Activated CD4-positive, alpha-beta T cell treated with anti-CD3 and anti-CD28 coated beads, Interleukin-2, Interleukin-6, amounts not matched to agents 100 ng/mL and 50 ng/mL, durations not matched to agents 16 hours and 8 hours (primary cell): ENCODE measurements around the gene SPATA6.

Experiments
- DNase-seq: peaks from one replicate; pipeline ENCODE4 v3.0.0-alpha.2; 2020

The SPATA6 gene

DNA sequence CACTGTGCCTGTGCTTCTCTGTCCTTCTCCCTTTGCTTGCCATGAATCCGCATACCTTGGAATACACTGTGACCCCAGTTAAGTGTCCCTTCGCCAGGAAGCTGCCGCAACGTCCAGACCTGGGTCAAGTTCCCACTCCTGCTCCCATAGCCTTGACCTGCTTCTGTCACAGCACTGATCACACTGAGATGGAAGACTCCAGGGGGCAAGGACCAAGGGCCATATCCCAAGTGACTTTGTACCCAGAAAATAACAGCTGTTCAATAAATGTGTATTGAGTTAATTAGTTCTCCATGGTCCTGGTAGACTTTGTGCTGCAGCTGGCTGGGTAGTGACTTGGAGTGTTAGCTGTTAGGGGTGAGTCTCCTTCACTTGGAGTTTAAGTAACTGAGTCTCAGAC is 223.6 kb downstream of the SPATA6 start:
- no peak for DNase-seq

DNA sequence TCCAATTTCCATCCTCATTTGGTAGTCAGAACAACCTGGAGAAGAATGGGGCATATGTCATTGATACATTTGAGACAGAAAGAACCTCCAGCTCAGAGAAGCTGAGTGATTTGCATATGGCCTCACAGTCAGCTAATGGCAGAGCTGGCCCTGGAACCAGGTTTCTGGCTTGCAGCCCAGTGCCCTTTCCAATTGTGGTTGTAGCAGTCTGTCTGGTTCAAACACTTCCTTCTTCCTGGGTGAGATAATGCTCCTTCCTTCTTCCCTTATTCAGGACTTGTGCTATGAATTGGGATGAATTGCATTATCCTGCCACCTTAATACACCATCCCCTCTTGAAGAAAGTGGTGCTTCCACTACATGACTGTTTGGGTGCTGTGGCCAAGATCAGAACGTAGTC is 225.3 kb downstream of the SPATA6 start:
- DNase-seq: no peak
